Embryonic facial prominence (tissue), 1 donor: ENCODE data around the gene FBXW4.
A peak's percentile ranks its signal among the peaks of the same experiment; 100 is the strongest.

Experiments used
- DNase-seq: peaks from one replicate; pipeline ENCODE4 v3.0.0-alpha.2; 2016; ENCODE audit errors: extremely low spot score

Gene FBXW4

GRCh38 chr10:101696632-101697031 is 1.7 kb upstream of the FBXW4 start:
- no peak for DNase-seq

- no peak for DNase-seq
Measured at GRCh38 chr10:101695404-101695890, 477 bp upstream of the FBXW4 start.

GRCh38 chr10:101693978-101694673 is 844 bp downstream of the FBXW4 start:
- DNase-seq, result peak; percentile 9

- peak; percentile 13 for DNase-seq
Measured at GRCh38 chr10:101693651-101693977, 1.4 kb downstream of the FBXW4 start.

- no peak for DNase-seq
Measured at GRCh38 chr10:101691081-101691480, 3.9 kb downstream of the FBXW4 start.

- no peak for DNase-seq
Measured at GRCh38 chr10:101690461-101690860, 4.5 kb downstream of the FBXW4 start.

- no peak for DNase-seq
Measured at GRCh38 chr10:101687071-101687658, 7.8 kb downstream of the FBXW4 start.

GRCh38 chr10:101686133-101686925 is 8.6 kb downstream of the FBXW4 start:
- DNase-seq, result no peak

GRCh38 chr10:101684782-101685181 is 10.2 kb downstream of the FBXW4 start:
- DNase-seq, result no peak

GRCh38 chr10:101683276-101683675 is 11.7 kb downstream of the FBXW4 start:
- no peak for DNase-seq

- no peak for DNase-seq
Measured at GRCh38 chr10:101682172-101682825, 12.7 kb downstream of the FBXW4 start.

- DNase-seq, result no peak
Measured at GRCh38 chr10:101676565-101676964, 18.4 kb downstream of the FBXW4 start.

GRCh38 chr10:101675115-101675514 is 19.9 kb downstream of the FBXW4 start:
- no peak for DNase-seq

GRCh38 chr10:101672536-101672935 is 22.4 kb downstream of the FBXW4 start:
- no peak for DNase-seq

- no peak for DNase-seq
Measured at GRCh38 chr10:101671453-101671852, 23.5 kb downstream of the FBXW4 start.

- DNase-seq, result no peak
Measured at GRCh38 chr10:101670635-101671034, 24.3 kb downstream of the FBXW4 start.

GRCh38 chr10:101669181-101669580 is 25.8 kb downstream of the FBXW4 start:
- DNase-seq, result no peak

GRCh38 chr10:101668566-101668965 is 26.4 kb downstream of the FBXW4 start:
- no peak for DNase-seq

GRCh38 chr10:101666083-101666482 is 28.9 kb downstream of the FBXW4 start:
- DNase-seq, result no peak

- DNase-seq, result no peak
Measured at GRCh38 chr10:101663097-101663496, 31.9 kb downstream of the FBXW4 start.

GRCh38 chr10:101660256-101660655 is 34.7 kb downstream of the FBXW4 start:
- no peak for DNase-seq

GRCh38 chr10:101658975-101659374 is 36.0 kb downstream of the FBXW4 start:
- no peak for DNase-seq
